CD4-positive, alpha-beta T cell treated with Interferon gamma for 1 hour (primary cell): Measurements from ENCODE around the gene VEPH1.
"Not testable (repeated sequence)": the region's sequence is repeated elsewhere in the genome, so short reads cannot be mapped to it uniquely, and the experiment has no call there.

Source experiments
- DNase-seq: peaks from one replicate; pipeline ENCODE4 v3.0.0-alpha.2; 2020

The VEPH1 gene

DNA sequence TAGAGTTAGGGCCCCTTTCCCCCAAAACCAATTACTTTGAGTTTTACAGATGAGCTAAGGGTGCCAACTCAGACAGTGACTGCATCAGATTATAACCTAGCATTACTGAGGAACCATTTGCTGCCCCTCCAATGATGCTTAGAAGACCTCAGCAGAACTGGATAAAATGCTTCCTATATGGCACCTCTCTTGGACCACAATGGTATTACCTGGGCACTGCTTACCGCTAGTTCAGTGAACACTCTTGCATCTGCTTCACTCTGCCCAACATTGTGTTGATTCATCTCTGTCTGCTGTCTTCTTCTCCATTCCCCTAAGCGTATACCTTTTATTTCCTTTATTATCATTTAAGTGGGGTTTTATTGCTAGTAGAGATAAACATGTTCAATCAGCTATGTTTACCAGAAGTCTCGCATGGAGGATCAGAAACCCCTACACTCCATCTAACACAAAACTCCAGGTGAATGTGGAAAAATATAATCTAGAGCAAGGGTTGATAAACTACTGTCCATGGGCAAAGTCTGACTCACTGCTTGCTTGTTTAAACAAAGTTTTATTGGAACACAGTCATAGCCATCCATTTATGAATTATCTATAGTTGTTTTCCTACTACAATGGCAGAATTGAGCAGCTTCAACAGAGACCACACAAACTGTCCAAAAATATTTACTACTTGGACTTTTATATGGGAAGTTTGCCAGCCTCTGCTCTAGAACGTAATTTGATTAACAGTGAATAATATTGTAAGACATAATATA, 166.8 kb downstream of the VEPH1 start:
- DNase-seq, result no peak

GRCh38 chr3:157335233-157336076, 167.8 kb downstream of the VEPH1 start:
- DNase-seq, result no peak

GRCh38 chr3:157333551-157333991, 169.6 kb downstream of the VEPH1 start:
- DNase-seq, result no peak

GRCh38 chr3:157330206-157330605, 173.0 kb downstream of the VEPH1 start:
- no peak for DNase-seq

GRCh38 chr3:157329551-157329950, 173.7 kb downstream of the VEPH1 start:
- DNase-seq, result no peak

GRCh38 chr3:157327837-157328236, 175.4 kb downstream of the VEPH1 start:
- no peak for DNase-seq

DNA sequence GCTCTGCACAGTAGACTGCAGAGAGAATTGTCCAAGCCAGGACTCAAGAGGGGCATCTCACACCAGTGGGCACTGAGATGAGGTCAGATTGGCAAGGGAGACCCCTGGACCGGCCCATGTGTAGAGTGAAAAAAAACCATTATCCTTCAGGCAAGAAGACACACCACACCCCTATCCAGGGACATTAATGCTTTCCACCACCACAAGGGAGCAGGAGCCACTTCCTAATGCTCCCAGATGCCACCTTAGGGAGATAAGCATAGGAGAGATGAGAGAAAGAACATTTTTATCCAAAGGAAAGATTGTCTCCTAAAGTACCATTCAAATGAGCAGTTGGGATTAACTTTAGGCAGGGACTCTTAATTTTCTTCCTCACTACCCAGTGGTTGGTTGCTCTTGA, 176.2 kb downstream of the VEPH1 start:
- DNase-seq, result no peak

- DNase-seq, result not testable (repeated sequence)
Observed at GRCh38 chr3:157324869-157325268, 178.3 kb downstream of the VEPH1 start.

DNA sequence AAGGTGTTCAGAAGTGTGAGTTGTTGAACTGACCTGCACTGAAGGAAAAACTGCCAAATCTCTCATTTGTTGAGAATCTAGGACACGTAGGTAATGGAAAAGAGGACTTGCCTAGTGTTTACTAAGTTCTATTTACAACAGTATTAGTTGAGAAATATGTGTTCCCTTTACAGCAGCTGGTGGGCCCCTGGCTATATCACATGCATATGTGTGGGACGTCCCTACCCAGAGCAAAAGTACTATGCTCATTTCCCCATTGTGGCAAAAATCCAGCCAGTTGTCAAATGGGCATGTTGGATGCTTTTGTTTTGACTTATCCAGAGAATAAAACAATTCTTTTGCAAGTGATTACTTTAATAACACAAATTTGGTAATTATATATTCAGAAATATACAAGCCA, 179.9 kb downstream of the VEPH1 start:
- no peak for DNase-seq

DNA sequence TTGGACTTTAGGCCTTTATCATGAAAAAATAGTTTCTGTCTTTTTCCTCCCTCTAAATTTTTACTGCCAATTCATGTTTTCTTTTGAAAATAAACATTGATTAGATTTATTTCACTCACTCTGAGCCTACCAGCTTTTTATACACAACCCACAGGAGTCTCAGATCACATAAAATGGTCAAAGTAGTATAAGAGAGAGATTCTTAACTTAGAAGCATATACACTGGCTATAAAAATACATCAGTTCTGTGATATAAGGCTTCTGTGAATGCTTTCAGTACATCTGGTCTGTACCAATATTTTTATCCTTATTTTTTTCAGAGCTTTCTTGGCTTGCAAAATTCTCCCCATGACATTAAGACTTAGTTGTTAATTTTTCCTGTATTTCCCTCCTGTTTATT, 183.5 kb downstream of the VEPH1 start:
- no peak for DNase-seq

DNA sequence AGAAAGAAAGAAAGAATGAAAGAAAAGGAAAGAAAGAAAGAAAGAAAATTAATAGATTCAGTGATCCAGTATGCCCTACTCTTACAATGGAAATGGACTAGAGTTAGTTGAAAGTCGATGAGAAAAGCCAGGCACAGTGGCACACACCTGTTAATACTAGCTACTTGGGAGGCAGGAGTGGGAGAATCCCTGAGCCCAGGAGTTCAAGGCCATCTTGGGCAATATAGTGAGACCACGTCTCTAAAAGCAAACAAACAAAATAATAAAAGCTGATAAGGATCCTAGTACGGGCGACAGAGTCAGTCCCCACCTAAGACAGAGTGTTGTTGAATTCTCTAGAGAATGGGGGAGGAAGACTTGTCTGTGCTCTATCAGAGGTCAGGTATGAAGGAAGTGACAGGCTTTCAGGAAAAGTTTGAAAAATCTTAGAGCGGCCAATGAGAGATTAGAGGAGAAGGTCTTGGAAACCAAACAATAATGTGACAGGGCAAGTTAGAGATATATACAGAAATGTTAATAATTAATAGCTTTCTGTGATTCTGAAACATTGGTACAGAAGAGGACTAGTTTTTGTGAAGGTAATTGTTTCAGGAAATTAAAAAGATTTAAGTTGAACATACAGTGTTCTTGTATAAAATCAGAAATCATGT, 184.5 kb downstream of the VEPH1 start:
- no peak for DNase-seq

- no peak for DNase-seq
Observed at GRCh38 chr3:157317895-157318294, 185.3 kb downstream of the VEPH1 start.

DNA sequence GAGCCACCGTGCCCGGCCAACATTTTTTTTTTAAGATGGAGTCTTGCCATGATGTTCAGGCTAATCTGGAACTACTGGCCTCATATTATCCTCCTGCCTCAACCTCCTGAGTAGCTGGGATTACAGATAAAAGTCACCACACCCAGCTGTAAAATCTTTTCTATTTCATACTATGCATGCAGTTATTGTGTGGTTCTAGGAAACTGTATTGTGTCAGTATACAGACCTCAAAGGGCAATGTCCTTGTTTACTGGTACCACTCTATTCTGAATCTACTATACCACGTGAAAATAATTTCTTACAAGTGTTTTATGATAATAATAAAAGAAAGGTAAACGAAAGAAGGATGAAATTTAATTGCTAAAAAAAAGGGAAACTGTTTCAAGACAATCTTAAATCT, 190.0 kb downstream of the VEPH1 start:
- no peak for DNase-seq

DNA sequence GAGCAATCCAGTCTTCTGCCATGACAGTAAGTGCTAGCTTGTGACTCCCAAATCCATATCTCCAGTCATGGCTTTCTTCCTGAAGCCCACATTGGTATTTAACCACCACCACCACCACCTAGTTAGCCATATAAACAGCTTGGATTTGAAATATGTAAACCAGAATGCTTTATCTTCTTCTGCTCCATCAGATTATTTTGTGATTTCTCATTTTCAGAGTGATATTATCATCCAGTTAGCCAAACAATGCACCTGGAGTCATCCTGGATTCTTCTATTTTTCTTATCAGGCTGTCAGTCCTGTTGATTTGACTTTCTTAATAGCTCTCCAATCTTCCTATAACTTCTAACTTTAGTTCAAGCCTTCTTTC, 190.9 kb downstream of the VEPH1 start:
- DNase-seq, result no peak

DNA sequence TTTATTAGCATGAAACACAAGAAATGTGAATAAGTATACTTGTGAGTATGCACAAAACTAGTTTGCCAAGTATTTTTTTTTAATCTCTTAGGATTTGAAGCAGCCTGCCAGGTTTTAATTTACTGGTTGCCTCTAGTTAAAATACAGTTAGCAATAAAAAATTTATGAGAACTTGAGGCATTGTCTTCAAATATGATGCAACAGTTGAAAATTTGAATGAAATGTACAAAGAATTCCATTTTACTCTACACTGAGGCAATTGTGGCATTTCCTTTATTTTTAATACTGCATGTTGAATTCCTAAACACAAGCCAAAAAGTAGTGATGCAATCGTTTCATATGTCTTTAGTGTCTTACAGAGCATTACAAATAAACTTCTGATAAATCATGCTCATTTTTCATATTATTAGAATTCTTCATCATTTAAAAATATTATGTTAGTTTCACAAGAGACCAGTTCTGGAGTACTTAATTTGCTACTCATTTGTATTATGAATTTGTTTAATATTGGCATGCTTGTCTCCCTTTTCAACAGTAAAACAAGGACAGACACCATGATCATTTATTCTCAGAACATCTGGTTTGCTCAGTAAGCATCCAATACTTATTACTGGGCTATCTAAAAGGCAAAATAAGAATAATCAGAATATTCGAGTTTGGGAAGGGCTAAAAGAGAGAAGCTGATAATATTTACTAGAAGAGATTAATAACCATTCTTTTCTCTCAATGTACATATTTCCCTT, 191.4 kb downstream of the VEPH1 start:
- DNase-seq, result no peak

DNA sequence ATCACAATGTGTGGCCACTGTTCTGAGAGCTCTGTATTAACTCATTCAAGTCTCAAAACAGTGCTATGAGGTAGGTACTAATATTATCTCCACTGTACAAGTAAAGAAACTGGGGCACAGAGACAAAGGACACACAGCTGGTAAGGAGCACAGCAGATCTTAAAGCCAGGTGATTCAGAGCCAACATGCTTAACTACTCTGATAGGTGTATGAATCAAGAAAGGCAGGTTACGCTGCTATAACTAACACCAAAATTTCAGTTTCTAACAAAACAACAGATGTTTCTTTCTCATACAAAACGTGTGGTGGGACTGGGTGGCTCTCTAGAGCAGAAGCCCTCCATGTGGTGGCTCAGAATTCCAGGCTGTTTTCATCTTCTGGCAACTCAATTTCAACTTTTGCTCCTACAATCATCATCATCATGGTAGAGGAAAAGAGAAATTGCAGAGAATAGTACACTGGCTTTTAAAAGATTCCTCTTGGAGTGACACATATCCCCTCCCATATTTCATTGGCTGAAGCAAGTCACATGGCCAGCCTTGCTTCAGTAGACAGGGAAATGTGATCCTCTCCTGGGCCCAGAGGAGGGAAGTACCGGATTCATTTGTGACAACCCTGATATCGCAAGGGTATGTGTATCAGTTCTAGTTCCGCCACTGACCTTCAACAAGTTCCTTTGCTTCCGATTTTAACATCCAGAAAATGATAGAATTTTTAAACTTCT, 192.7 kb downstream of the VEPH1 start:
- no peak for DNase-seq

- no peak for DNase-seq
Observed at GRCh38 chr3:157306502-157306901, 196.7 kb downstream of the VEPH1 start.

- DNase-seq, result no peak
Observed at GRCh38 chr3:157305392-157305791, 197.8 kb downstream of the VEPH1 start.

- no peak for DNase-seq
Observed at GRCh38 chr3:157301755-157302154, 201.5 kb downstream of the VEPH1 start.

DNA sequence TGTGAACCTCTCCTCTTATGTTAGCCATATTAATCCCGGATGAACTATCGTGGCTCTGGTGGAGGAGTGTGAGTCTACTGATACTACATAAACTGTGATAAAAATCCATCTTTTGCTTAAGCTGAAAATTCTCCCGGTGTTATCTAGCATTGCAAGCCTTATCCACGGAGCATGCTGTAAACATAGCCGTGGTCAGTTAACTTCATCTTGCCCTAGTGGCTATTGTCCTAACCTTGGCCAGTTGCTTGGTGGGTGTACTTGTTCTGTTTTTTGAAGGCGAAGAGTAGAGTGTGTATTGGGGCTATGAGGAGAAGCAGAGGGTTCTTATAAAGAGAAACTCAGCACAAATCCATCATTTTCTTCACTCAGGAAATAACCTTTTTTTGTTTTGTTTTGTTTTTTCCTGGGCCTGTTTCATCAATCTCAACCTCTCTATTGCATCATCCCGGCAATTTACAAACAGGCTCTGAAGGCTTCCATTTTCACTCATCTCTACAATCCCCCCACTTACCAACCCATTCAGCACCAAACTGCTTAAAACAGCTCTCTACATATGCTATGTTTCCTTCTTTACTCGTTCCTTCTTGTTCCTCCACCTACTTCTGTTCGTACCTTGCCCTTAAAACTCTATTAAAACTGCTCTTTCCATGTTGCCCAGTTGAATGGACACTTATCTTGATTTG, 202.1 kb downstream of the VEPH1 start:
- DNase-seq, result no peak

DNA sequence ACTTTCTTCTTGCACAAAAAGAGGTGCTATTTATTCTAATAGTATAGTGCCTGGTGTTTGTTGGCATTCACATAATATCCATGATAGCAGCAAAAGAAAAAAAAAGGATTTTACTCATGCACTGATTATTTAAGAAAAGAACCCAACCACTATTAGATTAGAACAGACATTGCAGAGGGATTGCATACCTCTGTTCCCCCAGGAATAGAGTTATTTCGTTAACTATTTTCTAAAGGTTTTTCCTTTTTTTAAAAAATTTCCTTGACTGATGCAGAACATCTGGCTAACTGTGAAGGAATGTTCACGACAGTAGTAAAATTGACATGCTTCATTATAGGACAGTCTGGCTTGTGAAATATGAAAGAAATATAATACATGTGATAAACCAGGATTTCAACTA, 203.1 kb downstream of the VEPH1 start:
- DNase-seq, result no peak
